HG03060 (cell line): ENCODE data around the gene STMND1.

ENCODE experiments used
- ATAC-seq: cut with Tn5 transposase; IDR thresholded peaks from one replicate; pipeline ENCODE4 v1.9.1; 2021; ENCODE audit warnings: low read depth, moderate number of reproducible peaks; ENCODE audit not compliant: unreplicated experiment

The STMND1 gene

GRCh38 chr6:17156966-17157365, 55.1 kb downstream of the STMND1 start:
- no peak for ATAC-seq

- ATAC-seq = no peak
Measured at GRCh38 chr6:17157617-17158016, 55.8 kb downstream of the STMND1 start.

- ATAC-seq = no peak
Measured at GRCh38 chr6:17159240-17159639, 57.4 kb downstream of the STMND1 start.

GRCh38 chr6:17161076-17161475, 59.2 kb downstream of the STMND1 start:
- ATAC-seq = no peak

GRCh38 chr6:17165383-17165782, 63.5 kb downstream of the STMND1 start:
- no peak for ATAC-seq

GRCh38 chr6:17167327-17167979, 65.6 kb downstream of the STMND1 start:
- no peak for ATAC-seq

- no peak for ATAC-seq
Measured at GRCh38 chr6:17169291-17169690, 67.4 kb downstream of the STMND1 start.

- no peak for ATAC-seq
Measured at GRCh38 chr6:17169711-17170110, 67.9 kb downstream of the STMND1 start.

- no peak for ATAC-seq
Measured at GRCh38 chr6:17172836-17173470, 71.1 kb downstream of the STMND1 start.

- no peak for ATAC-seq
Measured at GRCh38 chr6:17178326-17178725, 76.5 kb downstream of the STMND1 start.

- ATAC-seq = no peak
Measured at GRCh38 chr6:17178754-17179529, 77.1 kb downstream of the STMND1 start.

GRCh38 chr6:17179530-17180073, 77.8 kb downstream of the STMND1 start:
- ATAC-seq = no peak
